ENCODE data around the gene MC2R. TPM values are rescaled to one million over a fixed set of nuclear protein-coding genes. Genes with fewer than 3 reads are reported as not detected.

Gene MC2R
- polyA plus RNA-seq (2014; cell fraction: cytosol; rRNA removed) = not detected in 2 replicates
- not detected in 2 replicates for polyA plus RNA-seq (2014; cell fraction: nucleus; rRNA removed)

DNA sequence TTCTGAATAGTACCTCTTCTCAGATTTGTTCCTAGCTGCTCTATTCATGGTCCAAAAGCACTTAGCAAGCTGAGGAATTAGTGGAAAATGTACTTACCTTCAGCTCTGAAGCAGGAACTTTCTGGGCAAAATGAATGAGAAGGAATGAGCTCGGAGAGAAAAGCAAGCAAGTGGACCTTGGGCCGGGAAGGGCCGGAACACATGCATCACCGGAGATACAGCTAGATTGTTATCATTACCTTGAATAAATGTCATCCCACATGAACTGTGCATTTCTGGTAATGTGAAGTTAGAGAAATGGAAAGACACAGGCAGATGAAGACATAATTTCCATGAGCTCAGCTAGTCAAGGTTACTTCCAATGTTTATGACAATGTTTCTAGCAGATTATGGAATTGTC is at the start of gene MC2R:
MC2R (minus strand) TSS at position 146 of the 400 bp plus-strand sequence. CDS start 30,018 bp downstream, outside the sequence.
- no peak for DNase-seq (ENCODE audit: low spot score)

DNA sequence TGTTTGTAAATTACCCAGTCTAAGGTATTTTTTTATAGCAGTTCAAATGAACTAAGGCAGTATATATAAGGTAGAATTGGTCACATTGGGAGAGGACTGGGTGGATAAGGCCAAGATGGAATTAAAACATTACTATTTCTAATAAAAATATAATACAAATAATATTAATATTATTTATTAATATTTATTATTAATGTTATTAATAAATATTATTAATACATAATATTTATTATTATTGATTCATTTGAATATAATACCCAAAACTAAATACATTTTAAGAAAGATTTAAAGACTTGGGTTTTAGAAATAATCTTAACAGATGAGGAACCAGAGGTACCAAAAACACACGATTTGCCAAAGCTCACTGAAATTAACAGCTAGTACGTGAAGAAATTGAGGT is 30.5 kb upstream of the MC2R start:
- no peak for DNase-seq (ENCODE audit: low spot score)

DNA sequence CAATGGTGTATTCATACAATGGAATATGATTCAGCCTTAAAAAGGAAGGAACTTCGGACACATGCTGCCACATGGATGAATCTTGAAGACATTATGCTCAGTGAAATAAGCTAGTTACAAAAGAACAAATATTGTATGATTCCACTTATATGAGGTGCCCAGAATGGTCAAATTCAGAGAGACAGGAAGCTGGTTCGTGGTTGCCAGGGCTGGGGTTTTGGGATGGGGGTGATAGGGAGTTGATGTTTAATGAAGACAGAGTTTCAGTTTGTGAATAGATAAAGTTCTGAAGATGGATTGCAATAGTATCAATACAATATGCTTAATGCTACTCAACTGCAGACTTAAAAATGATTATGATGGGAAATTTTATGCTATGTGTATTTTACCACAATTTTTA is 28.0 kb upstream of the MC2R start:
- DNase-seq (ENCODE audit: low spot score) = no peak

DNA sequence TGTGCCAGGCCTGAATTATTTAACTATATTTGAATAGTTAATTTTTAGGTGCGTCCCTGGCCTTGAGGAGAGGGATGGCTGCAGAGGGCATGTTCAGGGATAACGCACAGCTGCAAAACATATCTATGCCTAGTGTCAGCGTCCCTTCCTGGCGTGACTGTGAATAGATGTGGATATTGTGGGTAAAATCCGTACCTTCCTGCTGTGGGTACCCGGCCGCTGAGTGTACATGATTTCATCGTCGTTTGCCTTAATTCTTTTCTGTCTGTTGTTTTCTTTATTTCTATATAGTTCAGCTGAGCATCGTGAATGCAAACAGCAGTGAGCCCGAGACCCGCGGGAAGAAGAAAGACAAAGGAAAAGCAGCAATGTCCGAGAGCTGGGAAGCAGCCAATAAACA is 25.0 kb upstream of the MC2R start:
- no peak for DNase-seq (ENCODE audit: low spot score)

DNA sequence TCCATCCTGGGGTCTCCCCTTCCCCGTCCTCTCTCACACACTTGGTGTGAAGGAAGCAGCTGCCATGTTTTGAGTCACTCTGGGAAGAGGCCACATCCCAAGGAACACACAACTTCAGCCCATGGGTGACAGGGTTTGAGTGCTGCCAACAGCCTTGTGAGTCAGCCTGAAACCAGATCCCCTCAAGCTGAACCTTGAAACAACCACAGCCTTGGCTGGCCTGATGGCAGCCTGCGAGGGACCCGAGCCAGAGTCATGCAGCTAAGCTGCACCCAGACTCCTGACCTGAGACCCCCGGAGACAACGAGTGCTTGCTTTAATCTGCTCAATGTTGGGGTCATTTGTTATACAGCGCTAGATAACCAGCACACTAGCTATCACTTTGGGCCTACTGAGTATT is 19.3 kb upstream of the MC2R start:
- DNase-seq (ENCODE audit: low spot score) = no peak

DNA sequence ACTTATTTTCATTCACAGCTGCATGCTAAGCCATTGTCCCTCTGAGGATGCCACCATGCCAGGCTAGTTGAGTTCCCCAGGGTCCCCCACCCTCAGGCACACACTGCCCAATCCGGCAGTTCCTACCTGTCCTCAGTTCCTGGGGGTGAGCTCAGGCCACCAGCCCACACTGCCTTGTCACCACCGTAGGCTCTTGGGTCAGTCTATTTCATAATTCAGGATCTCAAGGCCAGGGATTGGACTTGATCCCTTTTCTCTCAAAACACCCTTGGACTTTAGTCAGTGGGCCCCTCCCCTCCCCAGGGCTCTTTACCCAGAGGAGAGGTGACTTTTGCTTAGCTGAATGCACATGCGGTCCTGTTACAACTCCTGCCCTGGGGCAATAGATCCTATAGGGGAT is 18.7 kb upstream of the MC2R start:
- no peak for DNase-seq (ENCODE audit: low spot score)

DNA sequence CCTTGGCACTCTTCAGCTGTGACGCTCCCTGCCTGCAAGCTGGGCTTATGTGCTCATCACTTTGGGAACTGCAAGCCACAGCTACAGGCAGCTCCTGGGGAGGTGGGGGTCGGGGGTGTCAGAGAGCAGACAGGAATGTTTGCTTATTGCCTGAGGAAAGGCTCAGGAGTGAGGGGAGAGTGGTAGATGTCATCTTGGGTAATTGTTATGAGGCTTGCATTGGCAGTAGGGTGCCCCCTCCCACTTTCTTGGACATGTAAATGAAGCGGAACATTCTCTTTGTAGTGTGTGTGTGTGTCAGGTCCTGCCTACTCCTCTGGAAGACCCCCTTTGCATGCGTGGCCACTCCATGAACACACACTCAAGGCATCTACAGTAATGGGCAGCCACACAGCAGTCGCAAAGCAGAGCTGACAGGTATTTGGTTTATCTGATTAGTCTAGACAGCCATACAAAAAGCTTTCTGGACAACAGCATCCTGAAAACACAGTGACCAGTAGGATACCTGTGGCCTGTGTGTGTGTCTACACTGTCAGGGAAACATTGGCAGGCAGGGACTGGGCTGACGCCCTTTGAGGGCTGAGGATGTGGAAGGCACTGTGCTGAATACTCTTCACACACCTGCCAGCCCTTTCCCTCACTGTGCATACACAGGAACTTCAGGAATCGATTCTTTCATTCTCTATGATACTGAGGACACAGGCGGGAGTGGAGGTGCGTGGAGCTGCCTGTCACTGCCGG is 17.1 kb upstream of the MC2R start:
- no peak for DNase-seq (ENCODE audit: low spot score)

DNA sequence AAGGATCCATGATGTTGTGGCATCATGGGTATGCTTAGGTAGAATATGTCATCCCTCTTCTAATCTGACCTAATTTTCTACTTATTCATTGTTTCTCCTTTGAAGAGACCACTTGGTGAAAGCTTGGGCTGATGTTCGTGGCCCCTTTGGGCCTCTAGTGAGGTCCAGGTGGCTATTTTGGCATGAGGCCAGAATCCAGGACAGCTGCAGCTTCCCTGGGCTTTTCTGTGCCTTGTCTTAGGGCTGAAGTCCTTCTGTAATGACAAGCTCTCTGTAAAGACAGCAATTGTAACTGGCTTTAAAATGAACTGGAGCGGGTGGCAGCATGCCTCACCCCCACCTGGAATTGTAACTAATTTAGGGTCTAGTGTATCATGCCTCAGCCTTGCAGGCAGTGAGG is 15.6 kb upstream of the MC2R start:
- no peak for DNase-seq (ENCODE audit: low spot score)

DNA sequence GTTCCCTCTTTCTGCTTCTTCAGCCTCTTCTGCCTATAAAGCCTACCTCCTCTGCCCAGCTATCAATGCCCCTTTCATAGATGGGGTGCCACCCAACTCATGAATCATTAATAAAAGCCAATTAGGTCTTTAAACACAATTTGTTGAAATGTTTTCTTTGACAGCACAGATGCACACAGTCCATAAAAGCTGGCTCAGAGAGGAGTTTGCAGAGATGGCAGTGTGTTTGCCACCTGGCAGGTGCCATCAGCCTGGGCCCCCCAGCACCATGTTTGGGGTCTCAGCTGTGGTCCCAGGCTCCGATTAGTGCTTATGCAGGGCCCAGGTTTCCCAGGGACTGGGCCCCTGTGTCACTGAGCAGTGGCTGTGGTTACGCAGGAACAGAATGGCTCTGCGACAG is 7.9 kb upstream of the MC2R start:
- no peak for DNase-seq (ENCODE audit: low spot score)

DNA sequence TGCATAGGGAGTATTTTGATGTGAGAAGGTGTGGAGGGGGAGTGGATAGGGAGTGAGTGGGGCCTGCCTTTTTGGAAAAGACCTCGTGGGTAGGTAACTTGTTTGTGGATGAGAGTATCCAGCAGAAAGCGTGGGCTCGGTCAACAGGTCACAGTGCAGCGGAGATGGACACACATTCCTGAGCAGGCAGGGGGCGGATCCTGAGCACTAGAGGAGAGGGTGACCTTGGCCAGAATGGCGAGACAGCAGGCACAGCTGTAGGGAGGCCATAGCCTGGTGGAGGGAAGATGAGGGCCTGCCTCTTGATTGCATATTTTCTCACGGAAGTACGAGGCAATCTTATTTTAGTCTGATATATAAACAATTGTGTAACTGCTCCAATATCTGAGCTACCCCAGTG is 3.6 kb upstream of the MC2R start:
- no peak for DNase-seq (ENCODE audit: low spot score)

DNA sequence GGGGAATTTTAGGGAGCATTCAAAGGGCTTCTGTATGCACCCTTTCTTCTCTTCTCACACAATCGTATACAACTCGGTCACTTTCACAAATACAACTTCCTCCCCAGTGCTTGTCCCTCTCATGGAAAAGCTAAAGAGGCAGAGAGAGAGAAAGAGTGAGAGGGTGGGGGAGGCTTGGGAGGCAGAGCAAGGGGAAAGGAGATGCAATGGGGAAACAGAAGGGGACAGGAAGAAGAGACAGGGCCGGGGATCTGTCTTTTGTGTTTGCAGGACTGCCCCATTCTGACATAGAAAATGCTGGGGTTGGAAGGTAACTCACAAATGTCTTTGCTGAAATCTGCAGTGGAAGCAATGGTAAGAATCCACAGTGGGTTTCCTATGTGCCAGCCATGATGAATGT is 2.1 kb upstream of the MC2R start:
- no peak for DNase-seq (ENCODE audit: low spot score)

DNA sequence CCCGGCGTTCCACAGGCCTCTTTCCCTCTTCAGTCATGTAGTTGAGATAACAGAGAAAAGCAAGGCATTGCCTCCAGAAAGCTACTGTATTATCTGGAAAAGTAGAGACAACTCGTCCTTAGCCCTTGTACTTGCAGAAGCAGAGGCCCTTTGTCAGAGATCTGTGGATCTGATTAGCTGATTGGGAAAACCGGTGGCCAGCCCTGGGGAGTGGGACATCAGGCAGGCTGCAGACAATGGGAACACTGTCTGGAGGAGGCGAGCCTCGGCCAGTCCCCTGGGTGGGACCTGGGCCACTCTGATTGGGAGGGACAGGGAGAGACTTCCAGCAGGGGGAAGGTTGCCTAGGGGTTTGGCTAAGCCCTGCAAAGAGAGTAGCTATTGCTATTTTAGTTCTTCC is 1.2 kb upstream of the MC2R start:
- DNase-seq (ENCODE audit: low spot score) = no peak

DNA sequence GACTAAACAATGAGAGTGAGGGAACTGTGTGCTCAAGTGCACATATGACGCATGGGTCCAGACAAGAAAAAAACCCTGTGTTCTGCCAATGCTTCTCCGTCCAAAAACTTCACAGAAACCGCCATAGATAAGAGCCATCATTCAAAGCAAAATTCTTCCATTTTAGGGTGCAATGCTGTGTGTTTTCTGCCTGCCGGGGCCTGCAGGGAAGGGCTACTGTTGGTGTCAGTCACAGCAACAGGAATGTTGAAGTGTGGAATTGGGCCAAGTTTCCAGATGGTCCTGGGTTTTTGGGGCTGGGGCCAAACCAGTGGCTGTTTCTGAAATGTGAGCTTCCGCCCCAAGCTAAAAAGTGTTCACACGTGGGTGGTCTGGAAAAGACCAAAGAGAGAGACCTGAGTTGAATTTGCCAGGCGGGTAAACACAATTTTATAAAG is 677 bp upstream of the MC2R start:
- DNase-seq (ENCODE audit: low spot score) = no peak

DNA sequence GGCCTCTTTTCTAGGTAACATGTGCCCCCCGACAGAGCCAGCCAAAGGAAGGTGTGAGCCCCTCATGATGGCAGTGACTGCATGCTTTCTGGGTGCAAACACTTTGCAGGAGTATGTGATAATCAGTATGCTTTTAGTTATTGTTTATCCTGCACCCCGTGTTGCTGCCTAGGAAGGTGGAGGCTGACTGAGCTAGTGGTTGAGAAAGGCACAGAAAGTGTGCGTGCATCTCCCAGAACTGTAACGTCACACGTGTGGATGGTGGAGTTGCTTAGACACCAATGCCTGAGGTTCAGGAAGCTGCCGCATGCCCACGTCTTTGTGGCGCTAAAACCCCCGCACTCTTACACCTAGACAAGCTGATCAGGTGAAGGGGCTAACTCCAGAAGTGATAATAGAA is 580 bp downstream of the MC2R start:
- DNase-seq (ENCODE audit: low spot score) = no peak

DNA sequence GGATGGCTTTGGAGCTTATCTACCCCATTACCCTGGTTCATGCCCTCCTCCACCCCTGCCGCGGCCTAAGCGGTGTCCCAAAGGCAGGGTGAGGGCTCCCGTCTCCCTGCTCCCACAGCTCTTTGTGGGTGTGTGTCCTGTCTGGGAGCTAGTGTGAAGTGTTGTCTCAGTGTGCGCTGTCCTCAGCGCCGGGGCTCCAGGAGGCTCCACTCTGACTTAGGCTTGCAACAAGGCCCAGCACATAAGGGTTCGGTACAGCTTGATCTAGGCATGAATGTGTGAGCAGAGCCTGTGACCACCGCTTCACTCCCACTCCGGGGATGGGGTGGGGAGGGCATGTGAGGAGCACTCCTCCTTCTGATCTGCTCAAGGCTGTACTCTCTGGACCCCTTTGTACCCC is 1.2 kb downstream of the MC2R start:
- DNase-seq (ENCODE audit: low spot score) = no peak

DNA sequence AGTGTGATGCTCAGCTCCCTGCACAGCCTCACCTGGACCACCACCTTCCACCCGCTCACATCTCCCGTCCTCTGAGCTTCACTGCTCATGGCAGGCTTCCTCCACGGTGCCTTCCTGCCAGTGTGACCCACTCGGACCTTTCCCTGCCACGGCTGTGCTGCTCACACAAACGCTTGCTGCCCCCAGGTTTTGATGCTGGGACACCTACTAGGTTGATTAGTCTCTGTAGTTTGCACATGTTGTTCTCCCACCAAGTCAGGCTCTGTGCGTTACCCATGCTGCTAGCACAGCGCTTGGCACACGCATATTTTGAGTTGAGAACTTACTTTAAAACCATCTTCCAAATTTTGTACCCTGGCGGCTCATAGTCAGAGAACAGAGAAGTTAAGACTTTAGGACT is 2.1 kb downstream of the MC2R start:
- DNase-seq (ENCODE audit: low spot score) = no peak

DNA sequence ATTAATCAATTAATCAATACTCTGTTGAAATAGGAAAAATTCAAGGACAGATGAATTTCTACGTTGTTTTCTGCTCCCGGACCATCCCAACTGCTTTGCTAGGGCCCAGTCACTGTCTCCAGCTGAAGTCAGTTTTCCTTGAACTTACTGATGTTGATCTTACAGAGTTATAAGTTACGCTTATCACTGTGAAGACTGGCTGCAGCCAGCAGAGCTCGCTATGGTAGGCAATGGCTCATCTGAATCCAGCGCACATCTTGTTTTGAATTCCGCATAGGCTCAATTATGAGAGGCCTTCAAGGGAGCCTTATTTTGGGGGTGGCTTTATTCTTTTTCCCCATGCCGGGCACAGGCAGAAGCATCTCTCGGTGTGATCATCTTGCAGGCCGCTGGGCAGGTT is 2.7 kb downstream of the MC2R start:
- DNase-seq (ENCODE audit: low spot score) = no peak

DNA sequence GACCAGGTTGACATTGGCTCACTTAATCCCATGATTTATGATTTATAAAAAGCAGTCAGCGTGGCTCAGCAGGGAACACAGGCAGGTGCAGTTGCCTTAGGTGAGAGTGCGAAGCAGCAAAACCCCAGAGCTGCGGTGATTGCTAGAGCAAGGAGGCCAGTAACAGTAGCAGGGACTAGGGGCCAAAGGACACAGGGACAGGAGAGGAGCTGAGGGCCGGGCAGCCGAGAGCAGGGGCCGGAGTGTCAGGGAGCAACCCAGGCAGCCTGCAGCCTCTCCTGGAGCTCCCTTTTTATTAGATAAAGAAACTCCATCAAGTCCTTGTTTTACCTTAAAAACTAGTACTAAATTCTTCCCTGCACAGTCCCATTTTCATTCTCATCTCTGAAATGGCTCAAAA is 4.3 kb downstream of the MC2R start:
- no peak for DNase-seq (ENCODE audit: low spot score)

DNA sequence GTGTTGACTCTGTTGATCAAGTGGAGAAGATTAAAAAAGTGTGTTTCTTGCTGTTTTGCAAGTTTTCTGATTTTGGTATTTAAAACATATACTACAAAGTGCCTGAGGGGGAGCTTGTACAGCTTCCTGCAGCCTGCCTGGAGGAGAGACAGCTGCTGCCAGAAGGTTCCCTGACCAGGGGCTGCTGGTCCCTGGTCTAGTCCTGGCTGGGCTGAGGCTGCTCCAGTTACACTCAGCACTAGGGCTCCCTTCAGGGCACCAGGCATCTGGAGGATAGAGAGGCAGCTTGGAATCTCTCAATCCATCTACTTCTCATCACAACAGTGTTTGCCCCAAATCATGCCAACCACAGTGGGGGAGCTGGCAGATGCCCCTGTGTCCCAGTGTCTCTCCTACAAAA is 4.8 kb downstream of the MC2R start:
- no peak for DNase-seq (ENCODE audit: low spot score)

DNA sequence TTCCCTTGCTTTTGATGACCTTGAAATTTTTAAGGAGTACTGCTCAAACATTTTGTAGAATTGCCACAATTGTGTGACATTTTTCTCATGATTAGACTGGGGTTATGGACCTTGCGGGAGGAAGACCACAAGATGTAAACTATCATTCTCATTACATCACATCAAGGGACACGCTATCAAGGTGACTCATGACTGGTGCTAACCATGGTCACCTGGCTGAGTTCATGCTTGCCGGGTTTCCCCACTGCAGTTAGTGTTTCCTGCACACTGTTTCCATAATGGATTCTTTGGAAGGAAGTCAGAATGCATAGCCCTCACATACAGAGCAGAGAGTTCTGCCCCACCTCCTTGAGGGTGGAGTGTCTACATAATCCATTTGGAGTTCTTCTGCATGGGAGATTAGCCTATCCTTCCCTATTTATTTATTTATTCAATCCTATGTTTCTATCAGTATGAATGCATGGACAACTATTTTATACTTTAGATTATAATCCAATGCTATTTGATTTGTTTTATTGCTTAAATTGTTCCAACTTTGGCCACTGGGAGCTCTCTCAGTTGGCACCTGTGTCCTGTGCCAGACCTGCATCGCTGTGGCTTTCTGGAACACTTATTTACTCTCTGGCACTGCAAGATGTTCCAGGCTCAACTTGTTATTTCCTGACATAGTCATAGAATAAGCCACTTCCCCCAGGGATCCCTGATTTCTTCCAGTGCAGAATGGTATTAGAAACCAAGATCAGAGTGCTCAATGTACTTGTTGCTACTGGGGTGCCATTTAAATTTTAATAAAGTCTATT is 6.0 kb downstream of the MC2R start:
- no peak for DNase-seq (ENCODE audit: low spot score)

DNA sequence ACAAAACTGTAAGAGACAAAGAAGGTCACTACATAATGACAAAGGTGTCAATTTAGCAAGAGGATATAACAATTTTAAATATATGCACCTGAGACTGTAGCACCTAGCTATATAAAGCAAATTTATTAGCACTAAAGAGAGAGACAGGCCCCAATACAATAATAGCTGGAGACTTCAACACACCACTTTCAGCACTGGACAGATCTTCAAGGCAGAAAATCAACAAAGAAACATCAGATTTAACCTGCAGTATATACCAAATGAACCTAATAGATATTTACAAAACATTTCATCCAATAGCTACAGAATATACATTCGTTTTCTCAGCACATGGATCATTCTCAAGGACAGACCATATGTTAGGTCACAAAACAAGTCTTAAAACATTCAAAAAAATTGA is 14.7 kb downstream of the MC2R start:
- DNase-seq (ENCODE audit: low spot score) = no peak

DNA sequence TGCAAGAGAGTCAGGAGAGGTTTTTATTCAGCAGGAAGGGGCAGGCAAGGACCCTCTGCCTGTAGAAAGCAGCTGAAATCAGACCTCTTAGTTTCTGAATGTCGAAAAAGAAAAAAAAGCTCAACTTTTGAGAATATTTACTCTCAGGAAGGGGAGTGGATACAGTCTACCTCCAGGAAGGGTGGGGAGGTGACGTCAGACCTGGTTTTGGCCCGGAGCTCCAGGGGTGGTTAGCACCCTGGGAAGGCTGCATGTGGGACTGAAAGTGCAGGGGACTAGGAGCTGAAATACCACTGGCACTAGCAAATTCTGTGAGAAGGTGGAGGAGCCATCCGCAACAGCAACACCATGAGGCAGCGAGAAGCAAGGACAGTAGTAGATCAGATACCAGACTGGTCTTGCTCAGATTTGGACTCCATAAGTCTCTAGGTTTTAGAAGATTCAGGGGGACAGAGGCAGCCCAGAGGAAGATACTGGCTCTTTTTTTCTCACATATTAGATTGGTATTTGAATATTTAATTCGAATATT is 19.8 kb downstream of the MC2R start:
- DNase-seq (ENCODE audit: low spot score) = no peak

DNA sequence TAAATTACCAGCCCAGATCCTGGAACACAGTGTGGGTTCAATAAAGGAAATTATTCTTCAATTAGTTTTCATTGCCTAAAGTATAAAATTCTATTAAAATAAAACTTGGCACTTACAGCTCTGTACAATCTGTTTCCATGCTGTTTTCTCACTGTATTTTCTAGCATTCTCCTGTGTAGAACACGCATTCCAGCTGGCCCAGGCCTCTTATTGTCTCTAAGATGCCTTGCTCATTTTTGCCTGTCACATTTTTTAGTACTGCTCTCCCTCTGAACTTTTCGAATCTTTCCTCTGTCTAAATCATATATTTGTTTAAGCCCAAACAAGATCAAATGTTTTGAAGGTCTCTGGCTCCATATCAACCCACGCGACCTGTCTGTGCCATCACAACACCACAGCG is 20.8 kb downstream of the MC2R start:
- no peak for DNase-seq (ENCODE audit: low spot score)

Data from SK-N-DZ (cell line).